ENCODE measurements around the gene SAMD3.

GRCh38 chr6:130111031-130111430, 111.7 kb downstream of the SAMD3 start:
- TF ChIP-seq CTCF (IDR thresholded peaks at IDR 0.05) (no peak), POLR2A (IDR thresholded peaks at IDR 0.05) (no peak)

Measured in adrenal gland (tissue), 5 donors.